HepG2 (cell line): ENCODE measurements around the gene PRKN.

Experiments
- CHCHD3 ChIP-seq: sonication (generic); formaldehyde crosslinking; IDR thresholded peaks from 2 replicates; pipeline ENCODE4 v1.8.0; 2022; ENCODE audit warnings: mild to moderate bottlenecking, missing genetic modification reagents, moderate library complexity
- EP300 ChIP-seq, 3 experiments: sonication (generic) in 1 of 3; formaldehyde crosslinking in 1 of 3; IDR thresholded peaks; 2 replicates each; pipeline versions ENCODE4 v1.5.1 to v1.6.1; 2011 to 2020; ENCODE audit warnings: low read depth in 2 of 3, low read length in 2 of 3, borderline replicate concordance in 1 of 3, improper control_type of control experiment in 1 of 3, mild to moderate bottlenecking in 1 of 3, missing genetic modification reagents in 1 of 3, moderate library complexity in 1 of 3
- ZNF672 ChIP-seq: sonication (generic); formaldehyde crosslinking; IDR thresholded peaks from 2 replicates; pipeline ENCODE4 v1.8.1; 2022; ENCODE audit warnings: missing genetic modification reagents

- no peak for TF ChIP-seq EP300 (IDR thresholded peaks at IDR 0.05; ENCODE audit: low read depth in 2 of 2, low read length in 2 of 2)
- no peak for TF ChIP-seq EP300 (CRISPR knock-in tag; IDR thresholded peaks at IDR 0.05; ENCODE audit: borderline replicate concordance)
- TF ChIP-seq CHCHD3 (CRISPR knock-in tag) = no peak
- no peak for TF ChIP-seq ZNF672 (CRISPR knock-in tag)
Measured at GRCh38 chr6:161826512-161826911, 901.1 kb downstream of the PRKN start.
